ENCODE results near the gene DPP7. TPM values are rescaled to one million over a fixed set of nuclear protein-coding genes. Genes with fewer than 3 reads are reported as not detected.

The DPP7 gene
- total and polyA plus RNA-seq, 2 donors (not counting 1 experiment from before 2014, with no cell fraction given), result 324 to 506 TPM

GRCh38 chr9:137074657-137075274 lies 39.8 kb downstream of the DPP7 start:
- POLR2A ChIA-PET, result interaction anchor here (0.5 to 1.0 kb wide), 2 partner anchors 12 to 174 kb away, joined by 3 to 5 read pairs; partner anchors contain the start of gene MAN1B1
- H3K4me3 Mint-ChIP-seq, result peak overlapping the region; percentile 65

More at GRCh38 chr9:137074657-137075274, 39.8 kb downstream of the DPP7 start:
- Histone ChIP-seq H3K4me3 (ENCODE audit: control extremely low read depth in 1 of 5, extremely low read depth in 1 of 5, insufficient read depth in 1 of 5, low read depth in 2 of 5, low read length in 4 of 5) (no peak overlapping the region), H3K79me2 (ENCODE audit: control insufficient read depth, insufficient read depth, low read length) (peaks cover 11% of the 10 kb centered on the region), H3K4me2 (replicated peaks; ENCODE audit: low read depth, low read length, poor library complexity, severe bottlenecking) (no peak overlapping the region), H3K27me3 (replicated peaks in 1 of 4; ENCODE audit: control extremely low read depth in 1 of 4, control insufficient read depth in 3 of 4, insufficient read depth in 4 of 4, low read length in 3 of 4) (no peaks in the 10 kb centered on the region), H2AFZ (ENCODE audit: insufficient read depth, low read depth, low read length, poor library complexity, severe bottlenecking) (no peak overlapping the region), H4K20me1 (ENCODE audit: control insufficient read depth, insufficient read depth, low read length, poor library complexity, severe bottlenecking) (peaks cover 20% of the 10 kb centered on the region), H3K4me1 (ENCODE audit: control insufficient read depth in 2 of 2, insufficient read depth in 2 of 2, low read length in 2 of 2) (peaks cover 17 to 34% of the 10 kb centered on the region in 2 donors), H3K9ac (ENCODE audit: low read length) (no peak overlapping the region), H3K36me3 (replicated peaks in 1 of 2; ENCODE audit: control extremely low read depth in 1 of 2, control insufficient read depth in 1 of 2, extremely low read depth in 1 of 2, insufficient read depth in 2 of 2, low read length in 1 of 2) (peaks cover 0 to 6% of the 10 kb centered on the region in 2 experiments), H3K27ac (ENCODE audit: low read length in 2 of 2) (no peak overlapping the region), H3K9me3 (ENCODE audit: control extremely low read depth in 1 of 3, control insufficient read depth in 2 of 3, insufficient read depth in 1 of 3, low read length in 2 of 3) (no peaks in the 10 kb centered on the region)
- TF ChIP-seq, protein P1, sequence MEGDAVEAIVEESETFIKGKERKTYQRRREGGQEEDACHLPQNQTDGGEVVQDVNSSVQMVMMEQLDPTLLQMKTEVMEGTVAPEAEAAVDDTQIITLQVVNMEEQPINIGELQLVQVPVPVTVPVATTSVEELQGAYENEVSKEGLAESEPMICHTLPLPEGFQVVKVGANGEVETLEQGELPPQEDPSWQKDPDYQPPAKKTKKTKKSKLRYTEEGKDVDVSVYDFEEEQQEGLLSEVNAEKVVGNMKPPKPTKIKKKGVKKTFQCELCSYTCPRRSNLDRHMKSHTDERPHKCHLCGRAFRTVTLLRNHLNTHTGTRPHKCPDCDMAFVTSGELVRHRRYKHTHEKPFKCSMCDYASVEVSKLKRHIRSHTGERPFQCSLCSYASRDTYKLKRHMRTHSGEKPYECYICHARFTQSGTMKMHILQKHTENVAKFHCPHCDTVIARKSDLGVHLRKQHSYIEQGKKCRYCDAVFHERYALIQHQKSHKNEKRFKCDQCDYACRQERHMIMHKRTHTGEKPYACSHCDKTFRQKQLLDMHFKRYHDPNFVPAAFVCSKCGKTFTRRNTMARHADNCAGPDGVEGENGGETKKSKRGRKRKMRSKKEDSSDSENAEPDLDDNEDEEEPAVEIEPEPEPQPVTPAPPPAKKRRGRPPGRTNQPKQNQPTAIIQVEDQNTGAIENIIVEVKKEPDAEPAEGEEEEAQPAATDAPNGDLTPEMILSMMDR (IDR thresholded peaks at IDR 0.05), result no peak
- TF ChIP-seq EZH2 (IDR thresholded peaks at IDR 0.05; ENCODE audit: borderline replicate concordance, insufficient read depth, low read depth, low read length, poor library complexity, severe bottlenecking), result no peak
- WGBS (ENCODE audit: insufficient coverage), result 65% methylated on average over 12 of the region's 12 CpGs
- peak; percentile 8 for ATAC-seq (ENCODE audit: low read depth)
- no peaks in the 10 kb centered on the region for H3K27me3 Mint-ChIP-seq
- H3K9me3 Mint-ChIP-seq (ENCODE audit: insufficient read depth), result no peaks in the 10 kb centered on the region
- CTCF ChIA-PET, result interaction anchor here (0.6 to 2.5 kb wide), 3 partner anchors 28 to 108 kb away, joined by 3 to 10 read pairs (median 4); partner anchors contain the start of gene NPDC1
- intact Hi-C loops (cut with micrococcal nuclease), result loop anchor here (5.0 kb wide), 1 partner anchor 42 kb away; the partner anchor contains the start of gene FUT7
- peaks cover 28% of the 10 kb centered on the region for H3K4me1 Mint-ChIP-seq
- peak; percentile 58 for DNase-seq
- peak overlapping the region; percentile 66 for H3K27ac Mint-ChIP-seq
